RPMI7951 (cell line): ENCODE data around the gene IFIT2. TPM values are rescaled to one million over a fixed set of nuclear protein-coding genes. Genes with fewer than 3 reads are reported as not detected.
A peak's percentile ranks its signal among the peaks of the same experiment; 100 is the strongest.
"Not testable (repeated sequence)": the region's sequence is repeated elsewhere in the genome, so short reads cannot be mapped to it uniquely, and the experiment has no call there.

Source experiments
- DNase-seq: peaks from one replicate; pipeline ENCODE4 v3.0.0-alpha.2; 2012; ENCODE audit warnings: low read depth
- total RNA-seq: library from RNA; depleted of rRNA; stranded (reverse); fragments of >200 nt; shearing (Covaris generic); gene quantifications from 2 replicates; pipeline ENCODE4 v1.2.3, GENCODE V29; 2014; rRNA removed

IFIT2 gene, protein sequence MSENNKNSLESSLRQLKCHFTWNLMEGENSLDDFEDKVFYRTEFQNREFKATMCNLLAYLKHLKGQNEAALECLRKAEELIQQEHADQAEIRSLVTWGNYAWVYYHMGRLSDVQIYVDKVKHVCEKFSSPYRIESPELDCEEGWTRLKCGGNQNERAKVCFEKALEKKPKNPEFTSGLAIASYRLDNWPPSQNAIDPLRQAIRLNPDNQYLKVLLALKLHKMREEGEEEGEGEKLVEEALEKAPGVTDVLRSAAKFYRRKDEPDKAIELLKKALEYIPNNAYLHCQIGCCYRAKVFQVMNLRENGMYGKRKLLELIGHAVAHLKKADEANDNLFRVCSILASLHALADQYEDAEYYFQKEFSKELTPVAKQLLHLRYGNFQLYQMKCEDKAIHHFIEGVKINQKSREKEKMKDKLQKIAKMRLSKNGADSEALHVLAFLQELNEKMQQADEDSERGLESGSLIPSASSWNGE
- 5.8 and 6.0 TPM in 2 replicates for total RNA-seq

DNA sequence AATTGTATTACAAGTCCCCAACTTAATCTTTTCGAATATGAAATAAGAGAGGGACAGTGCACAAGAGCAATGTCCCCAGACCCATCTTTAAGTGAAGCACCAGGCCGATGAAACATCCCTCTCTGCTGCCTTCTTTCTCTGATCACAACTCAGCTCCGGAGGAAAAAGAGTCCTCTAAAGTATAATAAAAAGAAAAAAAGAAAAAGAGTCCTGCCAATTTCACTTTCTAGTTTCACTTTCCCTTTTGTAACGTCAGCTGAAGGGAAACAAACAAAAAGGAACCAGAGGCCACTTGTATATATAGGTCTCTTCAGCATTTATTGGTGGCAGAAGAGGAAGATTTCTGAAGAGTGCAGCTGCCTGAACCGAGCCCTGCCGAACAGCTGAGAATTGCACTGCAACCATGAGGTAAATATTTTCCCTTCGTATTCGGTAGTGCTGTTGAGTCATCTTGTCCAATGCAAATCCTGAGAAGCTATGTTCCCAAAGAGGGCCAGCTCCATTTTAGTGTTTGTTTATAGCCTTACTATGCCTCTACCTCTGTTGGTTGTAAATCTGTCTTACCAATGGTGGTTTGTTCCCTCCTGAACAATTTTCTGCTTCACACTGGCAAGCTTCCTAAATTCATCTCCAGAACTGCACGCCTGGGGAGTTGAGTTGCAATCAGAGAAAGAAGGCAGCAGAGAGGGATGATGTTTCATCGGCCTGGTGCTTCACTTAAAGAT is at the start of gene IFIT2:
Gene IFIT2, plus strand, starts transcription at position 326 of the 725 bp plus-strand sequence. Its CDS starts 78 bp downstream, at position 404.
- DNase-seq = peak; percentile 63

DNA sequence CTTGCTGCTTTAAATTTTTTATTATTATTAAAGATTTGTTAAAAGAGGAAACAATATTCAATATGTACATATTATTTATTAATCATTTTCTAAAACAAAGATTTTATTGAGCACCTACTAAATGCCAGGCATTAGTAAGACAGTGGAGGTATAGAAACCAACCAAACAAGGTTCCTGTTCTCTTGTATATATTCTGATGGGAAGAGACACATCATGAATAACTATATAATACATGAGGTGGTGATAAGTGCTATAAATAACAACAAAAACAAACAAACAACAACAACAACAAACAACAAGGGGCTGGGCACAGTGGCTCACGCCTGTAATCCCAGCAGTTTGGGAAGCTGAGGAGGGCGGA is 49.6 kb upstream of the IFIT2 start:
- no peak for DNase-seq

DNA sequence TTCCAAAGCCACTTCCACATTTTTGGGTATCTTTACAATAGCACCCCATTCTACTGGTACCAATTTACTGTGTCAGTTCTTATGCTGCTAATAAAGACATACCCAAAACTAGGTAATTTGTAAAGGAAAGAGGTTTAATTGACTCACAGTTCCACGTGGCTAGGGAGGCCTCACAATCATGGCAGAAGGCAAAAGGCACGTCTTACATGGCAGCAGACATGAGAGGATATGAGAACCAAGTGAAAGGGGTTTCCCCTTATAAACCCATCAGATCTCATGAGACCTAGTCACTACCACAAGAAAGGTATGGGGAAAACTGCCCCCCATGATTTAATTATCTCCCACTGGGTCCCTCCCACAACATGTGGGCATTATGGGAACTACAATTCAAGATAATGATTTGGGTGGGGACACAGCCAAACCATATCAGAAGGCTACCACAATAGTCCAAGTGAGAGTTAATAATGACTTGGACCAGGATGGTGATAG is 46.7 kb upstream of the IFIT2 start:
- DNase-seq = not testable (repeated sequence)

DNA sequence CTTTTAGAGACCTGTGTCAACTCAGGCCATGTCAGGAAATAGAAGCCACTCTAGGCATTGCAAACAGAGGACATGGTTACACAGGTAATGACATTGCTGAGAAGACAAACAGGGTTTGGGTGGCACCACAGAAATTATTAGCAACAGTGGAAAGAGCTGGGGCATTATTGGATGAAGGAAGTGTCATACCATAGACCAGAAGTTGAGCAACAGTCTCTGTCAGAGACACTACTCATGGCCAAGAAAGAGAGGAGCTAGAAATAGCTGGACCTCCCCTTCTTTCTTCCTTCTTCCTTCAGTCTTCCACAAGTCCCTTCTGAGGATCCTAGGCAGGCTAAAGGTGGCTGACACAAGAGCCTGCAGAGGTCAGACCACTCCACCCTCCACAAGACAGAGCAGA is 46.1 kb upstream of the IFIT2 start:
- DNase-seq = no peak

DNA sequence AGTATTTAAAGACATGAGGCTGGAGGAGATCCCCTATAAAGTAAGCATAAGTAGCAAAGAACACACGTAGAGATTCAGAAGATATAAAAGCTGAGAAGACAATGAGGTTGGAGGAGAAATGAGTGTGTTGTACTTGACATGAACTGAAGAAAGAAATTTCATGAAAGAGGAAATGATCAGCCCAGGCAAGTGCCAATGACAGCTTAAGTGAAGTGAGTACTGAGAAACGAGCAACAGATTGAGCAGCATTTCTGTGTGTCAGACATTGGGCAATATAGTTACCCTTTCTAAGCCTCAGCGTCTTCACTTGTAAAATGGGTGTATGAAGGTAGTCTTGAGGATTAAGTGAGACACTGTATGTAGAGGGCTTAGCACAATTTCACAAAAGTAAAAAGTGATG is 45.5 kb upstream of the IFIT2 start:
- DNase-seq = no peak

DNA sequence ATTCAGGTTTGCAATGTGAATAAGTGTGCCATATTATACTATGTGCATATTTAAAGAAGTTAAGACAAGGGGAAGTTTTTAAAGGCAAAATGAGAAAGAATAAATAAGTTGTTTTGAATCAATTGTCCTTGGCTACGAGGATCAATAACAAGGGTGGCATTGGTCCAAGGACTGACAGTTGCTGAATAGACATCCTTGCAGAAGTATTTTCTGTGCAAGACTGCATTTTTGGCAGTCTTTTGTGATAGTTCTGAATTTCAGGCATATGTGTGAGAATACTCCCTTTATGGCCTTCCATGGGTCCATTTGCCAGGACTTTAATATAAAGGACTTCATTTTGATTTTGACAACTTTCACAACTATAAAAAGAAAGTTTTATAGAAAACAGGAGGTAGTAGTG is 44.9 kb upstream of the IFIT2 start:
- no peak for DNase-seq

DNA sequence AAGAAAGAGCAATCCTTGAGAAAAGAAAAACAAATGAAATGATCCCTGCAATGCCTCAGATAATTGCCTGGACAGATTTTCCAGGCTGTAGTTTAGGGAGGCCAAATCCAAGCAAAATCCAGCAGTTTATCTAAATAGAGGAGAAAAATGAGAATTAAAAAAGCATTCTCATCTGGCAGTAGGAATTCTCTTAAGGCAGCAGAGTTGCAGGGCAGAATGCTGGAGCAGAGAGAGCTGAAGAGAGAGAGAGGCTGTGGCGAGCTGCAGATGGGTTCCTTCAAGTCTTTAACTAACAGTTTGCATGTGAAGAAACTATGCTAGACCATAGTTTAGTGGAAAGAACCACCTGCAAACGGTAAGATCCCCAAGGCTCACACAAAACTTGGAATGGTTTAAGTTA is 44.3 kb upstream of the IFIT2 start:
- no peak for DNase-seq

DNA sequence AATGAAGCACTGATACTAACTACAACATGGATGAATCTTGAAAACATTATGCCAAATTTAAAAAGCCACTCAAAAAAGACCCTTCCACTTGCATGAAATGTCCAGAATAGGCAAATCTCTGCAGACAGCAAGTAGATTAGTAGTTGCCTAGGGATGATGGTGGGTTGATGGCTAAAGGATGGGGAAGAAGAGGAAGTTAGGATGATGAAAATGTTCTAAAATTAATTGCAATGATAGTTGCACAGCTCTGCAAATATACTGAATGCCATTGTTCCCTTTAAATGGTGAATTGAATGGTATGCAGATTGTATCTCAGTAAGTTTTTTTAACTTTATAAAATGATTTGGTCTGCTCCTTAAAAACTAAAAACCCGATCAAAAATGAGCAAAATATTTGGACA is 43.0 kb upstream of the IFIT2 start:
- no peak for DNase-seq

DNA sequence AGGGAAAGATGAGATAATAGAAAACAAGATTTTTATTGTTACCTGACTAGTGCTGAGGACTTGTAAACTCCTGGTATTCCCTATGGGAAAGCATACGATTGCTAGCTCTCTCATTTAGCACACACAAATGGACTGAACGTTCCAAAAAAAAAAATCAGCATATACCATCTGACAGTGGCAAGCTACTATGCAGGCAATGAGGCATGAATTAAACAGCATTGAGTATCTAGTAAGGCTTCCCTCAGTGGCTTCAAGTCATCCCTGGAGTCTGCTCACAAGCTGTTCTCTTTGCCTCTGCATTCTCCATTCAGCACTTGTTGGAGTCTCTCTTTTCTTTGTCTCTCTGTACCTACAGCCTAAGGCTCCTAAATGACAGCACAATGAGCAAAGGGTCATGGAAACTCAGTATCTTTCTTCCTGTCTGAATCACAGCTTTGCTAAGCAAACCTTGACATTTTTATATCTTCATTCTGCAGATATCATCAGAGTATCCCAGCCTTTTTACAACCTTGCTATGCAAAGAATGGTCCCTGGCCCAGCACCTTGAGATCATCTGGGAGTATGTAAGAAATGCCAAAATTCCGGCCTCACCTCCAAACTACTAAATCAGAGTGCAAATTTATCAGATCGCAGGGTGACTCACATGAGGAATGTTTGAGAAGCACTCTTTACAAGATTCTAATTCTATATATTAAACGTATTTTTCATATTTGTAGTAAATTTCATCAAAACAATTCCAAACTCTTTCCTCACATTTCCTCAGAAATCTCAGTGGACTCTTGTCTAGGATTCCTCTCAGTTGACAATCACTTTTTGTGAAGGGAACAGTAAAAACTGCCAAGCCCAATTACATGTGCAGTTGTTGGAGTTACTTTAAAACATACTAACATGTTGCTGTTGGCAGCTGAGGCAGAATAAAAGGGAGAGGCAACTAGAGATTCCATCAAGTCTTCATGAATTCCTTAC is 39.5 kb upstream of the IFIT2 start:
- DNase-seq = no peak

DNA sequence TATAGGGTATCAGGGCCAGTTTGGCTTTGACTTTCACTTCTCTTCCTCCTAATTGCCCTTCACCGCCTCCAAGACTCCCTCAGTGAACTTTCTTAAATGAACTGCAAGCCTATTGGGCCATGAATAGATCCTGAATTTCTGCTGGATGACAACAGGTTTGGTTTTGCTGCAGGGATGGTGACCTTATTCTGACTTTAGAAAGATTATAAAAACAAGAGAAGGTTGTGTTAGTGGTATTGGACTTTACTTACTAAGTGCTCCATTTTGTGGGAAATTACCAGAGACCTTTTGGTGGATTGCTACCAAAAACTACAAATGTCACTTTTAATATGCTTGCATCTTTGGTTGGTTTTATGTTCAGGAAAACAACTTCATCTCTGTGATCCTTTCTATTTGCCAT is 38.8 kb upstream of the IFIT2 start:
- DNase-seq = no peak

DNA sequence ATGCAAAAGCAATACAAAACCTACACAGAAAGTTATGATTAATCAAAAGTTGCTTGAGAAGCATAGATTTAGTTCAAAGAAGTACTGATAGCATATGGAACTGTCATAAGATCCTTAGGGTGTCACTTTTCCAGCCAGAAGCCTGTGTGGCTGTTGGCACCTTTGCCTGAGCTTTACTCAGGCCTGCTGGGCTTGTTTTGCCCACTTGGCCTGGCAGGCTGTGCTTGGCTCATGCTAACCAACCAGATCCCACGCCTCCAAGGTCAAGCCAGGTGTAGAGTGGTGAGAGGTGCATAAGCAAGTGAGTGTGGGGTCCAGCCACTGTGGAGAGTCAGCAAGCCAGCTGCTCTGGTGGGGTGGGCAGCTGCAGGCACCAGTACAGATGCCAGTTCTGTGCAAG is 38.3 kb upstream of the IFIT2 start:
- DNase-seq = no peak

DNA sequence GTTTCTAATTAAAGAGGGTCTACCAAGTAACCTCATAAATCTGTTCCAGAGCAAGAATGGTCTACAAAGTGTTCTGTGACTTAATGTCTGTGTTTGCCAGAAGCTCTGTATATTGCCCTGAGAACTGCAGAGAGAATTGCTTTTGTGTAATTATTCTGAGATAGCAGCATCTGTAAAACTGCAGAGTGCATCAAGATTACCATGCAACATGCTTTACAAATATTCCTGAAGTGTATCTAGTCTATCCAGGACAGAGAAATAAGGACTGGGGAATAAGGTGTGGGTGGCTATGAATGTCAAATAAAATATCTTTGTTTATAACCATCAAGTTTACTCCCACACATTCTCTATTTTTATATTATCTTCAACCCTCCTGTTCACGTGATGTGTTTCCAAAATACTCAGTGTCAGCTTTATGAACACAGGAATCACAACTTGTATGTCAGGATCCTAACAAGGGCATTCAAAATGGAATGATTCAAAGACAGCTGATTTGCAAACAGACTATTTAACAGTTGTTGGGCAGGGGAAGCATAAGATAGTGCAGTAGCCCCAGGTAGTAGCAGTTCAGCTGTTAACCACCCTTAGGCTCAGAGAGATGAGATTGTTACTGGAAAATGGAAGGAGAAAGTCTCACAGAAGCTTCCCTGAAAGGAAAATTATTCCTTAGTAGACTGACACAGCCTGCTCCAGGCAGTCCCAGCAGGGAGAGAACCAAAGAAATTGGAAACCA is 35.0 kb upstream of the IFIT2 start:
- DNase-seq = no peak

DNA sequence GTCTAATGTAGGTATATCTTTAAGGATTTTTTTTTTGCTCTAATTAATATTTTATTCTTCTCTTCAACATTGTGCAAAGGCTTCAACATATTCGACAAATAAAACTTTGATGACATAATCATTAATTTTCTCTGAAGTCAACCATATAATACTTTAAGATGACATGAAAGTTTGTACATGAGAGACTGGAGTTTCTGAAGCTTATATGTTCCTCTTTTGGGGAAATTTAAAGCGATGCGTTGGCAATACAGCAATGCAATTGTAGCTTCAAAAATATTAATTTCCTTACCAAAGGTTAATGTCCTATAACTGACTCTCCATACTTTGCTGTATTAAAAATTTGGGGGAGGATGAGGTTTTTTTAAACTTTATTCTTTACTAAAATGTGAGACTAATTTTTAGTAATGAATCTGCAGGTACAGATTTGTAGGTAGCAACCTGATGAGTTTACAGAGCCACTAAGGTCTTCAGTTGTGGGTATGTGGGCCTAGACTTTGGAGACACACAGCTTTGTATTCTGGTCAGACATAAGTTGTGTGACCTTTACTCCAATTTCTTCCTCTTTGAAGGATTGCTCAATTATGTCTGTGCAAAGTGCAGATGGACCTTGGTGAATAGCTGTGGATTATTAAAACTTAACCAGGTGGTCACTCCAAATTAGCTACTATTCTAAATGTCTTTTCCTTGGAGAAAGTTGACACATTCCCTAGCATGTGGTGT is 32.3 kb upstream of the IFIT2 start:
- DNase-seq = no peak

DNA sequence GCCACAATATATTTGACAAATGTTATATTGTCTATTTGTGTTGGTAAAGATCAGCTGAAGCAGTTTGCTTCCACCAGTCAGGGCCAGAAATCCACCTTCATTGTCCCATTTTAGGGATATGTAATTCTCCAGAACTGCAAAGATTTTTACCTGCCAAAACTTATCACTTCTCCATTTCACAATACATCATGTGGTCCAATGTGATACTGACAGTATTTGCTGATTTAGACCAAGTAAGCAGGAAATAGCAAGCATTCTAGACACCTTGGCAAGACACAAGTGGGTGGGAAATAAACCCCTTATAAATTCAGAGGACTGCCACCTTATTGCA is 31.7 kb upstream of the IFIT2 start:
- DNase-seq = no peak

DNA sequence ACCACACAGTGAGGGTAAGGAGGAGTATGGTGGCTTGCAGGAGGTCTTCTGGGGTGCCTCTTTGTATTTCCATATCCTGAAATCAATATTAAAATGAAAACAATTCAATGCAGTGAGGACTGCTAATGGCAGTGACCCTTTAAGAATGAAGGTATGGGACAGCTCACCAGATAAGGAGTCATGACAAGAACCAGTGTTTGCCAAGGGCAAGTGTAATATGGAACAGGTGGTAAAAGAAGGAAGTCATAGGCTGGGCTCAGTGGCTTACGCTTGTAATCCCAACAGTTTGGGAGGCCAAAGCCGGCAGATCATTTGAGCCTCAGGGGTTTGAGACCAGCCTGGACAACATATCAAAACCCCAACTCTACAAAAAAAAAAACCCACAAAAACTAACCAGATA is 30.3 kb upstream of the IFIT2 start:
- DNase-seq = no peak

DNA sequence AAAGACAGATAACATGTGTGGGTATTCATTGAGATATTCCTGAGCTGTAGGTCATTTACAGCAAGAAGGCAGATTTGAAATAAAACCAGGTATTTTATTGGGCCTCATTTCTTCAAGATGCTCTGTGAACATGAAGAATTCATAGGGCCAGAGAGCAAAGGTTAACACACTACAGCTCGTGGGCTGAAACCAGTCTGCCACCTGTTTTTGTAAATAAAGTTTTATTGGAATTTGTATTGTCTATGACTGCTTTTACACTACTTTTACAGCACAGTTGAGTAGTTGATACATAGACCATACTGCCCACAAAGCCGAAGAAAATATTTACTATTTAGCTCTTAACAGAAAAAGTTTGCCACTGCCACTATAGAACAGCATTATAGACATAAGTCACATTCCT is 28.2 kb upstream of the IFIT2 start:
- DNase-seq = no peak

DNA sequence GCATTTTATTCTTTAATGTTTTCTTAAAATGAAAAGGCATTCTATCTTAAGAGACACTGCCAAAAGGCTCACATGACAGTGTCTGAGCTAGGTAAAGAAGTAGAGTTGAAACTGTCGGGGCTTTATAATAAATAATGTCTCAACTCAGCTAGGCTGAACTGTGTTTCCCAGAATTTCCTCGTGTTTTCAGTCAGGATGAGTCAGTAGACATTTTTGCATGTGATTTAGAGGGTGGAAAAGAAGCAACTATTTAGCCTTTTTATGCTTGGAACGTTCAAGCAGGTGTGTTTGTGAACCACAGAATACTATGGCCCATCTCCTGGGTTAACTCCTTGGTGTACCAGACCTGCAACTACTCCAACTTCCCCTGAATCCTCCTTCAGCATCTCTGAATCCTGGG is 26.9 kb upstream of the IFIT2 start:
- DNase-seq = no peak

DNA sequence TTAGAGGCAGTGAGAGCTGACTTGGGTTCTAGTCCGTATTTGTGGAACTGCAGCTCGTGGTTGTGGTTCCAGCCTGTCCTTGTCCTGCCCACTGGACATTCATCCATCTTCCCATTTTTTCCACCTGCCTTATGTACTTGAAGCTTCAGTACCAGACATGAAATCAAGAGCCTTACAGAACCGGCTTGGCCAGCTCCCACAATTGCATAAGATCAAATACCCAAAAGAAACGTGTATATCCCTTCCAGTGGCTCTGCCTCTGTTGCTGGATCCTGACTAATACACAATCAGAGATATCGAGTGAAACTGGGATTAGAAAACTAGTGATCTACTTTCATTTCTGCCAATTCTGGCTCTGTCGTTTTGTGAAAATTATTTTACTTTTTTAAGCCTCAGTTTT is 26.5 kb upstream of the IFIT2 start:
- no peak for DNase-seq

DNA sequence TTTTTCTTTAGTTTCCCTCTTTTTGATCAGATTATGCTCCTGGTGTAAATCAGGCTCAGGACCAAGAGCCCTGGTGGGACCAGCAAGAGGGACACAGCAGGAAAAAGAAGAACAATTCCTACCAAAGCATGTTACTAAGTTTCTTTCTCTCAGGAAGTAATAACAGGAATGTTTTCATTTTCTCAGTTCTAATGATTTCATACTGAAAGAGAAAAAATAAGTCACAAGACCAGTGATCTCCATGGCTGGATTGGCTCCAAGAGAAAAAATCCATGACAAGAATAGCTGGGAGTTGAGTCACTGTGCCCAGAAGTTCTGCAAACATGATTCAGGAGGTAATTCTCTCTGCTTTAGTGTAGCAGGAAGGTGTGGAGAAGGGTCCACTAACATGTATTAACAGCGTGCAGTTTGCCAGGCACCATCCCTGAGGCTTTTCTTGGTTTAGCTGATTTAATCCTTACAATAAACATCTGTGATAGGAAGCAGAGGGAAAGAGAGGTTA is 23.8 kb upstream of the IFIT2 start:
- peak; percentile 94 for DNase-seq

DNA sequence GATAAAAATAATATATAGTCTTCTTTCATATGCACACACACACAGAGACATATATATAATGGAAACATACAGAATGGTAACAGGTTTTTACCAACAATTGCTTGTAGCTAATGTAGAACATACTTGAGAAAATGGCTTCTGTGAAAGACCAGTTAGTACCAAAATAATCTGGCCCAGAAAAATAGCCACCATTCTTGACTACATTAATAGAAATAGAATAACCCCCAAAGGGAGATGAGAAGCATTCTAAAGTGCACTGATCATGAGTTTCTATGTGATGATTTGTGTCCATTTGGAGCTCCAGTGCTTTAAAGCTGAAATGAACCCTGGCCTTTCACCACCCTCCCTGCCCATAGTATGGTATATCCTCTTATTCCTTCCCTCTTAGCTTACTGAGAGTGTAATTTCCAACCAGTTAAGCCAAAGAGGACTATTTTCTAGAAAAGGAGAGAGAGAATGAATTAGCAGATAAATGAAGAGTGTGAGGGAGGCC is 22.9 kb upstream of the IFIT2 start:
- no peak for DNase-seq
